Prostate gland (tissue), 2 donors: ENCODE measurements around the gene ERBB2. TPM values are rescaled to one million over a fixed set of nuclear protein-coding genes. Genes with fewer than 3 reads are reported as not detected.

Experiments
- DNase-seq: peaks from one replicate; pipeline ENCODE4 v3.0.0-alpha.2; 2019; ENCODE audit warnings: low spot score
- H3K27ac ChIP-seq, 2 donors: fragments of 200-600 bp; sonication (generic); 2 replicates each; pipeline ENCODE4 v1.5.1; 2017 to 2019
- H3K27me3 ChIP-seq: fragments of 200-600 bp; sonication (generic); replicated peaks from 2 replicates; pipeline ENCODE4 v1.5.1; 2019; ENCODE audit not compliant: insufficient read depth
- H3K36me3 ChIP-seq, 2 donors: fragments of 200-600 bp; sonication (generic); 1 replicate in 1 of 2; 2 replicates in 1 of 2; pipeline versions ENCODE4 v1.5.1 to v1.8.1; 2017 to 2019
- H3K4me1 ChIP-seq: fragments of 200-600 bp; sonication (generic); replicated peaks from 2 replicates; pipeline ENCODE4 v1.5.1; 2019
- H3K4me3 ChIP-seq, 2 donors: fragments of 200-600 bp; sonication (generic); 2 replicates each; pipeline ENCODE4 v1.5.1; 2017 to 2019
- H3K9me3 ChIP-seq: fragments of 200-600 bp; sonication (generic); 2 replicates; pipeline ENCODE4 v1.5.1; 2017
- POLR2A ChIP-seq: fragments of 450-650 bp; IDR thresholded peaks from one replicate; pipeline ENCODE4 v1.6.1; 2016; ENCODE audit warnings: antibody characterized with exemption, mild to moderate bottlenecking
- POLR2AphosphoS5 ChIP-seq: sonication (generic); formaldehyde crosslinking; IDR thresholded peaks from one replicate; pipeline ENCODE4 v1.6.1; 2017; ENCODE audit warnings: antibody characterized with exemption
- WGBS: methylation state at CpG from one replicate; pipeline ENCODE4 v1.1.5; 2018; 5-methylcytosine and 5-hydroxymethylcytosine counted together
- intact Hi-C: fragments of 100-400 bp; cut with DNase I; formaldehyde crosslinking; loops from one replicate; pipeline ENCODE4 v1.14.2; 2022
- total RNA-seq, 2 donors: library from RNA; depleted of rRNA; stranded (reverse); fragments of >200 nt; gene quantifications; one replicate each; pipeline ENCODE4 v1.1.0, GENCODE V29; 2016
- TF ChIP-seq, protein P1 (sequence below), 4 experiments: fragments of 200-600 bp in 2 of 4; fragments of 450-650 bp in 2 of 4; sonication (generic) in 2 of 4; IDR thresholded peaks; 1 replicate in 3 of 4; 2 replicates in 1 of 4; pipeline ENCODE4 v1.5.1; 2016 to 2019; ENCODE audit warnings: antibody characterized with exemption in 4 of 4, mild to moderate bottlenecking in 2 of 4, moderate library complexity in 2 of 4

Gene ERBB2
- total RNA-seq, 2 donors from 2014 or later, result 112 to 172 TPM

DNA sequence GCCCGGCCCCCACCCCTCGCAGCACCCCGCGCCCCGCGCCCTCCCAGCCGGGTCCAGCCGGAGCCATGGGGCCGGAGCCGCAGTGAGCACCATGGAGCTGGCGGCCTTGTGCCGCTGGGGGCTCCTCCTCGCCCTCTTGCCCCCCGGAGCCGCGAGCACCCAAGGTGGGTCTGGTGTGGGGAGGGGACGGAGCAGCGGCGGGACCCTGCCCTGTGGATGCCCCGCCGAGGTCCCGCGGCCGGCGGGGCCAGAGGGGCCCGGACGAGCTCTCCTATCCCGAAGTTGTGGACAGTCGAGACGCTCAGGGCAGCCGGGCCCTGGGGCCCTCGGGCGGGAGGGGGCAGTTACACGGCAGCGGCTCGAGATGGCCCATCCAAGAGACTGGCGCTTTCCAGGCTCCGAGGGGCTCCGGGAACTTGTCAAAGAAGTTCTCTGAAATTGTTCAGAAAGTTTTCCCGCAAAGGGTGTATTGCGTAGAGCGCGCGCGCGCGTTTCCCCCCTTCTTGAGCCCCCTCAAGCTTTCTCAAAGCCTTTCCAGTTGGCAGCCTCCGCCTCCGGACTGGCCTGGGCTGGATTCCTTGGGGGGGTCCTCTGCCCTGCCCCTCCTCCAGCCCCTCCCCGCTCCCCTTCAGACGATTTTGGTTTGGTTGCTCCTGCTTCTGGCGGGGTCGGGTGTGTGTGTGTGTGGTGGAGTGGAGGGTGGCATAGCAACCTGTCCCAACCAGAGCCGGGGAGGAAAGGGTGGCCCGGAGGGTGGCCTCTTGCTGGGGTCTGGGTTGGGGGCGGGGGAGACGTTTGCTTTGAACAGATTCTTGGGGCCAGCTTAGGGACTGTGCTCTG lies 504 bp downstream of the ERBB2 start:
- 1% methylated on average over 37 of the region's 57 CpGs for WGBS

GRCh38 chr17:39701012-39701783 lies 1.3 kb downstream of the ERBB2 start:
- no peak for DNase-seq
- intact Hi-C loops, result no loop called here
- Histone ChIP-seq H3K27ac (peak overlapping the region; percentile 98), H3K36me3 (no peaks in the 10 kb centered on the region), H3K4me1 (peaks cover 33% of the 10 kb centered on the region), H3K4me3 (peak overlapping the region; percentile 98), H3K9me3 (no peaks in the 10 kb centered on the region), H3K27me3 (no peaks in the 10 kb centered on the region)
- TF ChIP-seq POLR2AphosphoS5 (no peak), POLR2A (peak; percentile 39)
- TF ChIP-seq, protein P1, sequence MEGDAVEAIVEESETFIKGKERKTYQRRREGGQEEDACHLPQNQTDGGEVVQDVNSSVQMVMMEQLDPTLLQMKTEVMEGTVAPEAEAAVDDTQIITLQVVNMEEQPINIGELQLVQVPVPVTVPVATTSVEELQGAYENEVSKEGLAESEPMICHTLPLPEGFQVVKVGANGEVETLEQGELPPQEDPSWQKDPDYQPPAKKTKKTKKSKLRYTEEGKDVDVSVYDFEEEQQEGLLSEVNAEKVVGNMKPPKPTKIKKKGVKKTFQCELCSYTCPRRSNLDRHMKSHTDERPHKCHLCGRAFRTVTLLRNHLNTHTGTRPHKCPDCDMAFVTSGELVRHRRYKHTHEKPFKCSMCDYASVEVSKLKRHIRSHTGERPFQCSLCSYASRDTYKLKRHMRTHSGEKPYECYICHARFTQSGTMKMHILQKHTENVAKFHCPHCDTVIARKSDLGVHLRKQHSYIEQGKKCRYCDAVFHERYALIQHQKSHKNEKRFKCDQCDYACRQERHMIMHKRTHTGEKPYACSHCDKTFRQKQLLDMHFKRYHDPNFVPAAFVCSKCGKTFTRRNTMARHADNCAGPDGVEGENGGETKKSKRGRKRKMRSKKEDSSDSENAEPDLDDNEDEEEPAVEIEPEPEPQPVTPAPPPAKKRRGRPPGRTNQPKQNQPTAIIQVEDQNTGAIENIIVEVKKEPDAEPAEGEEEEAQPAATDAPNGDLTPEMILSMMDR (IDR thresholded peaks at IDR 0.05), result no peak
- 26% methylated on average over 10 of the region's 10 CpGs for WGBS

More for the DNA sequence above, 504 bp downstream of the ERBB2 start:
- TF ChIP-seq POLR2A (no peak), POLR2AphosphoS5 (no peak)
- TF ChIP-seq, protein P1 (IDR thresholded peaks at IDR 0.05), result no peak
- Histone ChIP-seq H3K9me3 (no peaks in the 10 kb centered on the region), H3K27ac (peak overlapping the region; percentile 98), H3K27me3 (no peaks in the 10 kb centered on the region), H3K4me3 (peak overlapping the region; percentile 98), H3K4me1 (peaks cover 29% of the 10 kb centered on the region), H3K36me3 (no peaks in the 10 kb centered on the region)
- intact Hi-C loops, result no loop called here
- no peak for DNase-seq

- no peaks in the 10 kb centered on the region for H3K36me3 ChIP-seq
- H3K4me3 ChIP-seq, result peak overlapping the region; percentile 98
- peaks cover 39% of the 10 kb centered on the region for H3K4me1 ChIP-seq
- WGBS, result 55% methylated on average over 4 of the region's 4 CpGs
- TF ChIP-seq, protein P1 (IDR thresholded peaks at IDR 0.05), result no peak
- no peaks in the 10 kb centered on the region for H3K27me3 ChIP-seq
- DNase-seq, result no peak
- no peaks in the 10 kb centered on the region for H3K9me3 ChIP-seq
- H3K27ac ChIP-seq, result peak overlapping the region; percentile 98
- intact Hi-C loops, result no loop called here
These were observed 2.0 kb downstream of the ERBB2 start for GRCh38 chr17:39701784-39702422.

- WGBS, result 39% methylated on average over 12 of the region's 12 CpGs
- no peaks in the 10 kb centered on the region for H3K9me3 ChIP-seq
- peak overlapping the region; percentile 98 for H3K27ac ChIP-seq
- TF ChIP-seq, protein P1 (IDR thresholded peaks at IDR 0.05), result no peak
- TF ChIP-seq POLR2A (no peak), POLR2AphosphoS5 (peak; percentile 88)
- DNase-seq, result peak; percentile 57
- H3K4me1 ChIP-seq, result peaks cover 48% of the 10 kb centered on the region
- H3K4me3 ChIP-seq, result no peak overlapping the region
- no peaks in the 10 kb centered on the region for H3K27me3 ChIP-seq
- peaks cover 0 to 2% of the 10 kb centered on the region in 2 donors for H3K36me3 ChIP-seq
- intact Hi-C loops, result no loop called here
These were observed 3.3 kb downstream of the ERBB2 start for GRCh38 chr17:39702901-39703893.
